ENCODE data around the gene SAA2. TPM values are rescaled to one million over a fixed set of nuclear protein-coding genes. Genes with fewer than 3 reads are reported as not detected.

SAA2 gene
- polyA plus RNA-seq, 1 donor (not counting 4 experiments of a cell fraction or from before 2014, with no cell fraction given), result 1.2 TPM

GRCh38 chr11:18280438-18281045 is 32.1 kb upstream of the SAA2 start:
- no peak overlapping the region for H3K9ac ChIP-seq (ENCODE audit: control insufficient read depth, extremely low read depth, insufficient read depth, low read length)
- no peaks in the 10 kb centered on the region for H4K20me1 ChIP-seq (ENCODE audit: control insufficient read depth, extremely low read depth, insufficient read depth, low read length)
- H3K27me3 ChIP-seq (ENCODE audit: control insufficient read depth, extremely low read depth, insufficient read depth, low read length), result no peaks in the 10 kb centered on the region
- TF ChIP-seq CTCF (optimal IDR thresholded peaks at IDR 0.05 in 1 of 3, IDR thresholded peaks at IDR 0.05 in 1 of 3, conservative IDR thresholded peaks at IDR 0.05 in 1 of 3; ENCODE audit: extremely low read depth in 1 of 3, insufficient read depth in 2 of 3, low read length in 3 of 3) (no peak), EZH2 (IDR thresholded peaks at IDR 0.05; ENCODE audit: low read length) (no peak)
- no peak for DNase-seq (ENCODE audit: low read depth, low spot score)
- H3K4me3 ChIP-seq (ENCODE audit: control insufficient read depth in 2 of 3, extremely low read depth in 1 of 3, insufficient read depth in 2 of 3, low read depth in 1 of 3, low read length in 3 of 3), result no peak overlapping the region
- no peaks in the 10 kb centered on the region for H3K79me2 ChIP-seq (ENCODE audit: control insufficient read depth, insufficient read depth, low read length)
- no peak overlapping the region for H2AFZ ChIP-seq (ENCODE audit: control insufficient read depth, low read length)
- no peak overlapping the region for H3K4me2 ChIP-seq (ENCODE audit: control insufficient read depth, extremely low read depth, insufficient read depth, low read depth, low read length)
- FAIRE-seq, result no peak
- no peak overlapping the region for H3K27ac ChIP-seq (ENCODE audit: control insufficient read depth, insufficient read depth, low read length)
- peaks cover 14 to 18% of the 10 kb centered on the region in 2 experiments for H3K36me3 ChIP-seq (ENCODE audit: control insufficient read depth in 2 of 2, extremely low read depth in 1 of 2, insufficient read depth in 2 of 2, low read length in 2 of 2)
- no peaks in the 10 kb centered on the region for H3K9me1 ChIP-seq (ENCODE audit: control insufficient read depth, extremely low read depth, insufficient read depth, low read length)
- no peaks in the 10 kb centered on the region for H3K9me3 ChIP-seq (ENCODE audit: control insufficient read depth, low read depth, low read length)
- dilution Hi-C loops (cut with MboI; ENCODE audit: extremely low pct_ligation_motif_present, low sequenced_read_pairs), result no loop called here
- no peaks in the 10 kb centered on the region for H3K4me1 ChIP-seq (ENCODE audit: control insufficient read depth, extremely low read depth, insufficient read depth, low read length)

GRCh38 chr11:18277565-18278271 is 29.2 kb upstream of the SAA2 start:
- H3K36me3 ChIP-seq (ENCODE audit: control insufficient read depth in 2 of 2, extremely low read depth in 1 of 2, insufficient read depth in 2 of 2, low read length in 2 of 2), result peaks cover 8 to 9% of the 10 kb centered on the region in 2 experiments
- FAIRE-seq, result no peak

More at GRCh38 chr11:18277565-18278271, 29.2 kb upstream of the SAA2 start:
- no peaks in the 10 kb centered on the region for H4K20me1 ChIP-seq (ENCODE audit: control insufficient read depth, extremely low read depth, insufficient read depth, low read length)
- TF ChIP-seq CTCF (optimal IDR thresholded peaks at IDR 0.05 in 1 of 3, IDR thresholded peaks at IDR 0.05 in 1 of 3, conservative IDR thresholded peaks at IDR 0.05 in 1 of 3; ENCODE audit: extremely low read depth in 1 of 3, insufficient read depth in 2 of 3, low read length in 3 of 3) (no peak), EZH2 (IDR thresholded peaks at IDR 0.05; ENCODE audit: low read length) (no peak)
- no peak for DNase-seq (ENCODE audit: low read depth, low spot score)
- dilution Hi-C loops (cut with MboI; ENCODE audit: extremely low pct_ligation_motif_present, low sequenced_read_pairs), result no loop called here
- H3K4me1 ChIP-seq (ENCODE audit: control insufficient read depth, extremely low read depth, insufficient read depth, low read length), result no peaks in the 10 kb centered on the region
- H3K4me3 ChIP-seq (ENCODE audit: control insufficient read depth in 2 of 3, extremely low read depth in 1 of 3, insufficient read depth in 2 of 3, low read depth in 1 of 3, low read length in 3 of 3), result no peak overlapping the region
- H3K79me2 ChIP-seq (ENCODE audit: control insufficient read depth, insufficient read depth, low read length), result no peaks in the 10 kb centered on the region
- no peaks in the 10 kb centered on the region for H3K27me3 ChIP-seq (ENCODE audit: control insufficient read depth, extremely low read depth, insufficient read depth, low read length)
- H3K9ac ChIP-seq (ENCODE audit: control insufficient read depth, extremely low read depth, insufficient read depth, low read length), result no peak overlapping the region
- no peak overlapping the region for H3K27ac ChIP-seq (ENCODE audit: control insufficient read depth, insufficient read depth, low read length)
- H3K9me1 ChIP-seq (ENCODE audit: control insufficient read depth, extremely low read depth, insufficient read depth, low read length), result no peaks in the 10 kb centered on the region
- no peak overlapping the region for H3K4me2 ChIP-seq (ENCODE audit: control insufficient read depth, extremely low read depth, insufficient read depth, low read depth, low read length)
- no peaks in the 10 kb centered on the region for H3K9me3 ChIP-seq (ENCODE audit: control insufficient read depth, low read depth, low read length)
- no peak overlapping the region for H2AFZ ChIP-seq (ENCODE audit: control insufficient read depth, low read length)
